IMR-90 (cell line): ENCODE data around the gene SUPT3H.

ENCODE experiments used
- CTCF ChIP-seq: conservative IDR thresholded peaks from 2 replicates; pipeline ENCODE4 v1.5.1; 2012; ENCODE audit warnings: mild to moderate bottlenecking, low read depth, low read length, improper control_type of control experiment
- ELK1 ChIP-seq: fragments of 150-350 bp; IDR thresholded peaks from 2 replicates; pipeline ENCODE4 v1.6.1; 2016; ENCODE audit warnings: low read depth, mild to moderate bottlenecking, low read length, moderate library complexity, borderline replicate concordance
- FOS ChIP-seq: fragments of 150-350 bp; IDR thresholded peaks from 2 replicates; pipeline ENCODE4 v1.6.1; 2016; ENCODE audit warnings: low read depth, low read length
- MAFK ChIP-seq: IDR thresholded peaks from 2 replicates; pipeline ENCODE4 v1.6.1; 2012; ENCODE audit warnings: low read depth, low read length, improper control_type of control experiment
- MXI1 ChIP-seq: IDR thresholded peaks from 2 replicates; pipeline ENCODE4 v1.6.1; 2012; ENCODE audit warnings: low read depth, mild to moderate bottlenecking, low read length, moderate library complexity, borderline replicate concordance
- POLR2A ChIP-seq: IDR thresholded peaks from 2 replicates; pipeline ENCODE4 v1.6.1; 2012; ENCODE audit warnings: mild to moderate bottlenecking, low read depth, low read length
- RAD21 ChIP-seq: IDR thresholded peaks from 2 replicates; pipeline ENCODE4 v1.6.1; 2012; ENCODE audit warnings: low read length, improper control_type of control experiment
- SMC3 ChIP-seq: fragments of 150-350 bp; IDR thresholded peaks from 2 replicates; pipeline ENCODE4 v1.6.1; 2016; ENCODE audit warnings: low read depth, mild to moderate bottlenecking, antibody characterized with exemption, low read length, moderate library complexity

- no peak for TF ChIP-seq CTCF
- TF ChIP-seq ELK1, result no peak
- no peak for TF ChIP-seq RAD21
- no peak for TF ChIP-seq POLR2A
- TF ChIP-seq FOS, result no peak
- no peak for TF ChIP-seq MXI1
- no peak for TF ChIP-seq MAFK
- no peak for TF ChIP-seq SMC3
Measured at GRCh38 chr6:45104429-45104828, 273.3 kb downstream of the SUPT3H start.
